ENCODE data around the gene MMP21.

Gene MMP21

GRCh38 chr10:125761961-125762360 lies 13.7 kb downstream of the MMP21 start:
- DNase-seq: no peak

GRCh38 chr10:125757742-125758141 lies 17.9 kb downstream of the MMP21 start:
- no peak for DNase-seq

DNA sequence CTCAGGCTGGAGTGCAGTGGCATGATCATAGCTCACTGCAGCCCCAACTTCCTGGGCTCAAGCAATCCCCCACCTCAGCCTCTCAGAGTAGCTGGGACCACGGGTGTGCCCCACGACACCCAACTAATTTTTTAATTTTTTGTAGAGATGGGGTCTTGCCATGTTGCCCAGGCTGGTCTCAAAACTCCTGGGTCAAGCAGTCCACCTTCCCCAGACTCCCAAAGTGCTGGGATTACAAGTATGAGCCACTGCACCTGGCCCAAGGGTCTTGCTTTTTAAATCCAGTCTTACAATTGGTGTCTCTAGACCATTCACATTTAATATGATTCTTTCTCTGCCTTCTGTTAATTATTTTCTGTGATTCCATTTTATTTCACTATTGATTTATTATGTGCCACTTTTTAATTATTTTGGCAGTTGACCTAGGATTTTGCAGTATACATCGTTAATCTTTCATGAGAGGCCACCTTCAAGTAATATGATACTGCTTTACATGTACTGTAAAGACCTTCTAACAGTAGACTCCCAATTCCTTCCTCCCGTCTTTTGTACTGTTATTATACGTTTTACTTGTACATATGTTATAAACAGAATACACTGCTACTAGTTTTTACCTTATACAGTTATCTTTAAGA lies 18.7 kb downstream of the MMP21 start:
- no peak for DNase-seq

DNA sequence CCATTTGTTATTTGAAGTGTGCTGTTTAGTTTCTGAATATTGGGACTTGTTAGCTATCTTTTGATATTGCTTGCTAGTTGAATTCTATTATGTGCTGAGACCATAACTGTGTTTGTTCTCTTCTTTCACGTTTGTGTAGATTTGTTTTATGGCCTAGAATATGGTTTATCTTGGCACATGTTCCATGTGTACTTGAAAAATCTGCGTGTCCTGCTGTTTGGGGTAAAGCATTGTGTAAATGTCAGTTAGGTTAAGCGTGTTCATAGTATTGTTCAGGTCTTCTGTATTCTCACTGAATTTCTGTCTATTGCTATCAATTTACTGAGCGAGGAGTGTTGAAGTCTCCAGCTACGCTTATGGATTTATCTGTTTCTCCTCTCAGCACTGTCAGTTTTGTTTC lies 19.4 kb downstream of the MMP21 start:
- DNase-seq: no peak

DNA sequence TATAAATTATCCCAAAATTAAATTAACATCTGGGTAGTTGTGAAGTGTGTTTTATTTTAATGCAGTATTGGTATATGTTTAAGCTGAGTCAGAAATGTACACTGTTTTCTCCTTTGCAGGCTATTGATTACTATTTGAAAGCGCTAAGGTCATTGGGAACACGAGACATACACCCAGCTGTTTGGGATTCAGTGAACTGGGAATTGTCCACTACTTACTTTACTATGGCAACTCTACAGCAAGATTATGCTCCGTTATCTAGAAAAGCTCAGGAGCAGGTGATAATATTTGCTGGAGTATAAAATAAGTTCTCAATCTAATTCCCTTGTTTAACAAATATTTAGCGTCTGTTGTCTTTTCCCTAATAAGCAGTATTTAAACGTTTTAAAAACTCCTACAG lies 28.2 kb downstream of the MMP21 start:
- DNase-seq: no peak

GRCh38 chr10:125744909-125745308 lies 30.7 kb downstream of the MMP21 start:
- no peak for DNase-seq

DNA sequence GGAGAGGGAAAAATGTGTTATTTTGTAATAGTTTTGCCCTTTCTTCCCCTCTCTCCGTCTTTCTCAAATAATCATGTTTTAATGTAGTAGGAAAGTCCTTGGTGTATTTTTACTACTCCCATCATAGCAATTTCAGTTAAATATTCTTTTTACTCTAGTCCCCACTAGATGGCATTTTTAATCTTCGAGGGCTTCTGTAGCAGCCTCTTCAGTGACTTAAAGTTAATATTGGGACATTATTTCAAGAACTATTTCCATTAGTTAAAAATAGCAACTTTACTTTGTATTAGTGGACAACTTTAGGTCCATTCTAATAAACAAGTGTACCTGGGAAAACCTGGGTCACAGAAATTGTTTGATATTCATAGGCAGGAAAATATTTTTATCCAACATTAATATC lies 33.2 kb downstream of the MMP21 start:
- no peak for DNase-seq

GRCh38 chr10:125739994-125740679 lies 35.5 kb downstream of the MMP21 start:
- DNase-seq: no peak

DNA sequence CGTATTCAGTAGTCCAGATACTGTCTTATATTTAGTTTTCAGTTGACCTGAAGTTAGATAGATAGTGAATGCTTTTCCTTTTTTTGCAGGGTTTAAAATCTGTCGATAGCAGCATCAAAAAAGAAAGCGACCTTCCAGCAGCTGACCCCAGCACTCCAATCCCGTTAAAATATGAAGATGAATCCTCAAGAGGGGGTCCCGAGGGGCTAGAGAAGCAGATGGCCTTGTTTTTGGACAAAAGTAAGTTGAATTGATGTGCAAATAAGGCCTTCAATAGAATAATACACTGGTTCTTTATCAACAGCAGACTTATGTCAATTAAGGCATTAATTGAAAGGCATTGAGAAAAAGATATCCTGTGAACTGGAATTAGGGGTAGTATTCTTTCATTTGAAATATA lies 37.4 kb downstream of the MMP21 start:
- DNase-seq: no peak

DNA sequence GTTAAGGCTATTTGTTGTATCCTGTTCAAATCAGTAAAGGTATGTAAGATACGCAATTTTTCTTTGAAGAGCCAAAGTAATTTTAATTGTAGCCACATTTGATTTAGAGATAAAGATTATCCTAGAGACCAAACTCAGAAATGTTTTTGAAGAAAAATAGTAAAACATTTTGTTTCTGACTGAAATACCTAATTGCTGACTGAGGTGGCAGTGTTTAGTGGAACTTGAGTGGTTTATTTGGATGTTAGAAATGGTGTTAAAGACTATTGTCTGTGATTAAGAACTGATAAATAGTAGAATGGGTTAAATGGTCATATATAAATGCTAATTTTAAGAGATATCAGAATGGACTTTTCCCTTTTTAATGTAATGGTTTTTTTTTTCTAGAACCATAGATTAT lies 40.8 kb downstream of the MMP21 start:
- DNase-seq: no peak

- no peak for DNase-seq
Measured at GRCh38 chr10:125734148-125734547, 41.5 kb downstream of the MMP21 start.

DNA sequence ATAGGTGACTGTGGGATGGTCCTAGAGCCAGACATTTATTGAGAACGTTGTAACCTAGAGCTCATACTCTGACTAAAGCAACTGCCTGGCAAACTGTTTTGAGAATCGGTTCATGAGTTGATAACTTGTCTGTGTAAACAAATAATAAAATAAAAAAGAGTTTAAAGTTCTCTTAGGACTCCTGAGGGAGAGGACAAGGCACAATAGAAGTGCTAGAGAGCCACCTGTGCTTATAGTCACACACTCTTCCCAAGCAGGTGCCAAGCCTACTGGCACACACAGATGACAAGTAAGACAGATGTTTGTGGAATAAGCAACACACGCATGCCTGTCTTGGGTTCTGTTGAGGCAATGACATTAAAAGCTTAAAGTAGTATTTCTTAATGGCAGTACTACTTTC lies 48.2 kb downstream of the MMP21 start:
- DNase-seq: no peak

DNA sequence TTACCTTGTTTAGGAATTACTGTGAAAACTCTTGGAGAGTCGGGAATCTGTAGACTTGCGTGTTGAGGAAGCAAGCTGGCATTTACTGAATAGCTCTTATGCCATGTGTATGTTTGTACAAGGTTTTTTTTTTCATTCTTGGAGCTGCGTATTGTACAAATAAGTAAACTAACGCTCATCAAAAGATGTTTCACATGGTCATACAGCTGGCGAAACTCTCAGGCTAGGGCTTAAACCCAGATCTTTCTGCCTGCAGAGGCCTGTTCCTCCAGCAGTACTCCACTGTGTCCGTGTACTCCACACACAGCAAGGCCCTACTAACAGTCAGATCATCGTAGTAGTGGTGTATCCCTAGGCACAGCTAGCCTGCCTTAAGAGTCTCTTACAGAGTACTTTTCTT lies 48.7 kb downstream of the MMP21 start:
- DNase-seq: no peak

DNA sequence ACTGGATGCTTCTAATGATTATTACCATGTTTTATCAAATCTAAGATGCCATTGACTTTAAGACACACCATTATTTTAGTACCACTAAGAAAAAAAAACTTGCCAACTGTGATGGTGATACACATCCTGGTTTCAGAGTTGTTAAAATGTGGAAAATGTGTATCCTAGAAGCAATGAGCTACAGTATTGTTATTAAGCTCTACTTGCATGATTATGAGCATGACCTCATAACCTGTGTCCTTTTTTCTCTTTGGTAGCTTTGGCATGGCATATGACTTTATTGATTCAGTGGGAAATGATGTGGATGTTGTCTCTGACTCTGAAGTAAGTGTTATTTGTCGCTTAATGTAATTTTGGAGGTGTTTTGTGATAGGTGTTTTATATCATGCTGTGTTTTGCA lies 52.8 kb downstream of the MMP21 start:
- DNase-seq: no peak

- no peak for DNase-seq
Measured at GRCh38 chr10:125721035-125721434, 54.6 kb downstream of the MMP21 start.

DNA sequence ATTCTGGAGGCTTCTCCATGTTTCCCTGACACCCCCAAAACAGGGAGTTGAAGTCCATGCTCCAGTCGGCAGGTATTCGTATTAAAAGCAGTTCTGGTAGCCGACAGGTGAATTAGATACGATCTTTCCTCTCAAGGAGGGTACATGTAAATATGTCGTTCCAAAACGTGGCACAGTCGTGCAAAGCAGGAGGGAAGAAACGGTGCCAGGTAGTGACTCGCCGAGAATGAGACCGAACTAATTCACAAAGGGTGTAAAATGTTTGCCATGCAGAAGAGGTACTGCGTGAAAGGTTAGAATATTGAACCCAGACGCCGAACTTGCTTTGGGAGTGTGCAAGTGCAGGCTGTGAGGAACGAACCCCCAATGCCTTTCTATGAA lies 55.6 kb downstream of the MMP21 start:
- DNase-seq: no peak

- DNase-seq: peak; percentile 95 to 98
Measured at GRCh38 chr10:125719173-125720001, 56.2 kb downstream of the MMP21 start, which contains the start of gene EDRF1. EDRF1 (plus strand) TSS chr10:125719709; CDS start chr10:125719808, 99 bp downstream.

Data from NCI-H526 (cell line).